CD14-positive monocyte (primary cell): ENCODE results near the gene CHD1. TPM values are rescaled to one million over a fixed set of nuclear protein-coding genes. Genes with fewer than 3 reads are reported as not detected.

ENCODE experiments used
- DNase-seq, 3 donors: peaks; one replicate each; pipeline ENCODE4 v3.0.0-alpha.2; 2011 to 2022
- H2AFZ ChIP-seq: 2 replicates; pipeline ENCODE4 v1.6.0; 2012; ENCODE audit warnings: mild to moderate bottlenecking, low read depth, low read length, inconsistent platforms; ENCODE audit not compliant: insufficient read depth, poor library complexity, severe bottlenecking
- H3K27ac ChIP-seq, 2 donors: 1 replicate in 1 of 2; 2 replicates in 1 of 2; pipeline ENCODE4 v1.5.1; 2012 to 2013; ENCODE audit warnings: low read length in 2 of 2, control low read depth in 1 of 2, inconsistent platforms in 1 of 2, low read depth in 1 of 2, mild to moderate bottlenecking in 1 of 2
- H3K27me3 ChIP-seq, 2 donors: one replicate each; pipeline versions ENCODE4 v1.6.0 to v1.6.1; 2011 to 2013; ENCODE audit warnings: low read length in 2 of 2; ENCODE audit not compliant: control insufficient read depth in 2 of 2, insufficient read depth in 2 of 2
- H3K36me3 ChIP-seq, 2 donors: replicated peaks in 1 of 2; 1 replicate in 1 of 2; 2 replicates in 1 of 2; pipeline versions ENCODE4 v1.5.1 to v1.6.1; 2012 to 2013; ENCODE audit warnings: low read length in 2 of 2, control low read depth in 1 of 2, inconsistent platforms in 1 of 2, mild to moderate bottlenecking in 1 of 2; ENCODE audit not compliant: insufficient read depth in 2 of 2, control insufficient read depth in 1 of 2
- H3K4me1 ChIP-seq, 2 donors: 1 replicate in 1 of 2; 2 replicates in 1 of 2; pipeline versions ENCODE4 v1.5.1 to v1.6.1; 2012 to 2013; ENCODE audit warnings: low read length in 2 of 2, control low read depth in 1 of 2, inconsistent platforms in 1 of 2, mild to moderate bottlenecking in 1 of 2, moderate library complexity in 1 of 2; ENCODE audit not compliant: insufficient read depth in 2 of 2, control insufficient read depth in 1 of 2
- H3K4me2 ChIP-seq: replicated peaks from 2 replicates; pipeline ENCODE3; 2012; ENCODE audit warnings: low read length, moderate library complexity, mild to moderate bottlenecking; ENCODE audit not compliant: poor library complexity, severe bottlenecking; ENCODE audit errors: extremely low read depth
- H3K4me3 ChIP-seq, 3 experiments: fragments of 200-600 bp in 1 of 3; sonication (generic) in 1 of 3; replicated peaks in 1 of 3; 1 replicate in 2 of 3; 2 replicates in 1 of 3; pipeline ENCODE4 v1.5.1; 2011 to 2013; ENCODE audit warnings: low read length in 3 of 3, mild to moderate bottlenecking in 3 of 3, control low read depth in 2 of 3, low read depth in 2 of 3, inconsistent platforms in 1 of 3, moderate library complexity in 1 of 3
- H3K79me2 ChIP-seq: 2 replicates; pipeline ENCODE4 v1.6.0; 2012; ENCODE audit warnings: mild to moderate bottlenecking, control low read depth, inconsistent platforms, low read length, moderate library complexity; ENCODE audit not compliant: insufficient read depth
- H3K9ac ChIP-seq: 2 replicates; pipeline ENCODE4 v1.6.0; 2017; ENCODE audit warnings: low read length, mild to moderate bottlenecking; ENCODE audit not compliant: insufficient read depth, poor library complexity, severe bottlenecking
- H3K9me3 ChIP-seq, 2 donors: replicated peaks in 1 of 2; 1 replicate in 1 of 2; 2 replicates in 1 of 2; pipeline versions ENCODE4 v1.5.1 to v1.6.1; 2012 to 2013; ENCODE audit warnings: low read length in 2 of 2, control low read depth in 1 of 2; ENCODE audit not compliant: control insufficient read depth in 1 of 2, insufficient read depth in 1 of 2
- H4K20me1 ChIP-seq: 2 replicates; pipeline ENCODE4 v1.6.0; 2012; ENCODE audit warnings: mild to moderate bottlenecking, low read length, control low read depth, moderate library complexity; ENCODE audit not compliant: insufficient read depth
- H3K27ac Mint-ChIP-seq, 7 donors: one replicate each; pipeline ENCODE4 v1.8.0; 2020; ENCODE audit warnings: mild to moderate bottlenecking in 7 of 7, mixed read lengths in 7 of 7, moderate library complexity in 6 of 7, inconsistent platforms in 2 of 7
- H3K27me3 Mint-ChIP-seq, 3 donors: one replicate each; pipeline ENCODE4 v1.8.0; 2021 to 2022; ENCODE audit warnings: low read depth in 3 of 3, mild to moderate bottlenecking in 3 of 3, mixed read lengths in 3 of 3, moderate library complexity in 3 of 3, inconsistent platforms in 1 of 3
- H3K36me3 Mint-ChIP-seq, 2 donors: one replicate each; pipeline ENCODE4 v1.8.0; 2020; ENCODE audit warnings: mixed read lengths in 2 of 2, inconsistent platforms in 1 of 2, mild to moderate bottlenecking in 1 of 2
- H3K4me1 Mint-ChIP-seq: one replicate; pipeline ENCODE4 v1.8.0; 2020; ENCODE audit warnings: mild to moderate bottlenecking, mixed read lengths
- H3K4me3 Mint-ChIP-seq, 2 donors: one replicate each; pipeline ENCODE4 v1.8.0; 2020; ENCODE audit warnings: mild to moderate bottlenecking in 2 of 2, mixed read lengths in 2 of 2, moderate library complexity in 1 of 2
- H3K9me3 Mint-ChIP-seq, 7 donors: one replicate each; pipeline ENCODE4 v1.8.0; 2020 to 2022; ENCODE audit warnings: mixed read lengths in 7 of 7, mild to moderate bottlenecking in 6 of 7, moderate library complexity in 6 of 7, inconsistent platforms in 2 of 7
- CTCF ChIP-seq: fragments of 200-600 bp; IDR thresholded peaks from one replicate; pipeline ENCODE4 v1.8.0; 2022; ENCODE audit warnings: antibody characterized with exemption, mild to moderate bottlenecking
- WGBS: methylation state at CpG from one replicate; pipeline ENCODE4 v1.1.5; 2013; ENCODE audit warnings: missing lambda C conversion rate; ENCODE audit not compliant: insufficient coverage; 5-methylcytosine and 5-hydroxymethylcytosine counted together
- intact Hi-C, 2 donors: fragments of 100-400 bp; cut with micrococcal nuclease; formaldehyde crosslinking; loops; one replicate each; pipeline versions ENCODE4 v1.15.0 to v1.15.1; 2023
- polyA plus RNA-seq, 3 donors: library from polyadenylated mRNA; depleted of rRNA in 1 of 3; unstranded in 2 of 3; stranded (reverse) in 1 of 3; fragments of 300-500 nt in 2 of 3; fragments of >200 nt in 1 of 3; fragmentation: Illumina TruSeq in 2 of 3; gene quantifications; 1 replicate in 2 of 3; 2 replicates in 1 of 3; pipeline ENCODE4 v1.2.3, GENCODE V29; 2012 to 2021

The CHD1 gene
- polyA plus RNA-seq, 3 donors, result 3.1 to 45.7 (median 6.7) TPM

- no peaks in the 10 kb centered on the region for H4K20me1 ChIP-seq
- no peak overlapping the region for H3K4me3 ChIP-seq
- H3K27me3 ChIP-seq, result no peaks in the 10 kb centered on the region
- no peak for TF ChIP-seq CTCF
- H3K79me2 ChIP-seq, result no peaks in the 10 kb centered on the region
- H3K27ac Mint-ChIP-seq, result peak overlapping the region in 1 of 7 donors; percentile 52
- H2AFZ ChIP-seq, result no peak overlapping the region
- WGBS, result 100% methylated on average over 2 of the region's 3 CpGs
- peaks cover 2 to 31% (median 22%) of the 10 kb centered on the region in 7 donors for H3K9me3 Mint-ChIP-seq
- H3K4me1 ChIP-seq, result no peaks in the 10 kb centered on the region
- peaks cover 13 to 17% of the 10 kb centered on the region in 2 donors for H3K9me3 ChIP-seq
- no peak overlapping the region for H3K27ac ChIP-seq
- peaks cover 0 to 3% (median 2%) of the 10 kb centered on the region in 3 donors for H3K27me3 Mint-ChIP-seq
- no peaks in the 10 kb centered on the region for H3K36me3 Mint-ChIP-seq
- H3K9ac ChIP-seq, result no peak overlapping the region
- no peak overlapping the region for H3K4me3 Mint-ChIP-seq
- H3K4me2 ChIP-seq, result no peak overlapping the region
- no peaks in the 10 kb centered on the region for H3K4me1 Mint-ChIP-seq
- DNase-seq, result no peak
- H3K36me3 ChIP-seq, result no peaks in the 10 kb centered on the region
- intact Hi-C loops, result no loop called here
These were observed 82.3 kb downstream of the CHD1 start for GRCh38 chr5:98846520-98846919.

GRCh38 chr5:98845878-98846277 lies 82.9 kb downstream of the CHD1 start:
- Histone ChIP-seq H4K20me1 (no peaks in the 10 kb centered on the region), H3K36me3 (no peaks in the 10 kb centered on the region), H3K79me2 (no peaks in the 10 kb centered on the region), H3K4me3 (no peak overlapping the region), H2AFZ (no peak overlapping the region), H3K27me3 (no peaks in the 10 kb centered on the region), H3K27ac (no peak overlapping the region), H3K9ac (no peak overlapping the region), H3K9me3 (peaks cover 13 to 17% of the 10 kb centered on the region in 2 donors), H3K4me2 (no peak overlapping the region), H3K4me1 (no peaks in the 10 kb centered on the region)
- Mint-ChIP-seq H3K9me3 (peaks cover 2 to 31% (median 22%) of the 10 kb centered on the region in 7 donors), H3K4me1 (no peaks in the 10 kb centered on the region), H3K4me3 (no peak overlapping the region), H3K36me3 (no peaks in the 10 kb centered on the region), H3K27ac (peak overlapping the region in 1 of 7 donors; percentile 52), H3K27me3 (peaks cover 0 to 3% (median 2%) of the 10 kb centered on the region in 3 donors)
- TF ChIP-seq CTCF, result no peak
- intact Hi-C loops, result no loop called here
- DNase-seq, result no peak
- WGBS, result 91% methylated on average over 5 of the region's 8 CpGs
